Femur (tissue), 1 donor: ENCODE results near the gene DEPP1.

Source experiments
- DNase-seq: peaks from one replicate; pipeline ENCODE4 v3.0.0-alpha.2; 2017

The DEPP1 gene

DNA sequence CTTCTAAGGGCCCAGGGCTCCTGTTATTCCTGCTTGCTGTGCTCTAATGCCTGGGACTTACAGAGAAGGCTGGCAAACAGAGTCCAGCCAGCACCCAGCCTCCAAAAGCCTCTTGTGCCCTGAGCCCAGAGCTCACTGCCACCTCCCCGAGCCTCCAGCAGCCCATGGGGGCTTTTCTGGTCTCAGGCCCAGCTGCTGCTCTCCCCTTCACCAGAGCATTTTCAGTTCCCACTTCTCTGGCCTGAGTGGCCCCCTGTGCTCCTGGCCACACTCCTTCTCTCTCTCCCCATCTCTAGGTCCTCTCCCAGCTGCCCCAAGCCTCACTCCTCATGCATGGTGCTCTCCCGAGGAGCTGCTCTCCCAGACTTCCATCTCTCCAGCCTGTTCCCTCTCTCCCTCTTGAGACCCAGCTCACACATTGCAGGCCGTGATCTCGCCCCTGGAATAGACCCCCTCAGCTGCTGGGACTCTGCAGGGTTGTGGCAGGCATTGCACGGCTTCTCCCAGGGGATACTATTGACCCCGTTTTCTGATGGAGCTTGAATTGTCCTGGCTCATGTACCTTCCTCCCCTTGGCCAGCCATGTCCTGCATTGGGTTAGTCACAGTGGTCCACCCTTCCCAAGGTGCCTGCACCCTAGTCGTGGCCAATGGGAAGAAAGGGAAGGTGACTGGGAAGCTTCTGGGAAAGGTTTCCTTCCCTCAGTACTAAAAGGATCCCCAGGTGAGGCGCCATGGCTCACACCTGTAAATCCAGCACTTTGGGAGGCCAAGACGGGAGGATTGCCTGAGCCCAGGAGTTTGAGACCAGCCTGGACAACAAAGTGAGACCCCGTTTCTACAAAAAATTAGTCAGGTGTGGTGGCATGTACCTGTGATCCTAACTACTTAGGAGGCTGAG is 28.0 kb downstream of the DEPP1 start:
- DNase-seq, result no peak

DNA sequence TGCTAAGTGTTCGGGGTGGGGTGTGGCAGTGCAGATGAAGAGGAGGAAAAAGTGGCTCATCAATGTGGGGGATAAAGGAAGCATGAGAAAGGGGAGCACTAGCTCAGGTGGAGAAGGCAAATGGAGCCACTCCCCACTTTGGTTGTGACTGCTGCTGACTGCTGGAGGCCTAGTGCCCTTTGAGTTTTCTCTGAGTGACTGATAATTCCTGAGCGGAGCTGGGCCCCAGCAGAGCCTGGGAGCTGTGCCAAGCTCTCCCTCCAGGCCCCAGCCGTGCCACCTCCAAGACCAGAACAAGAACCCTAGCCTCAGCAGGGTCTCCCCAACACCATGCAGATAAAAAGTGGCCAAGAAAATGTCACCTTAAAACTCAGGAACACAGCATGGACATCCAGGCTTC is 28.7 kb downstream of the DEPP1 start:
- no peak for DNase-seq

DNA sequence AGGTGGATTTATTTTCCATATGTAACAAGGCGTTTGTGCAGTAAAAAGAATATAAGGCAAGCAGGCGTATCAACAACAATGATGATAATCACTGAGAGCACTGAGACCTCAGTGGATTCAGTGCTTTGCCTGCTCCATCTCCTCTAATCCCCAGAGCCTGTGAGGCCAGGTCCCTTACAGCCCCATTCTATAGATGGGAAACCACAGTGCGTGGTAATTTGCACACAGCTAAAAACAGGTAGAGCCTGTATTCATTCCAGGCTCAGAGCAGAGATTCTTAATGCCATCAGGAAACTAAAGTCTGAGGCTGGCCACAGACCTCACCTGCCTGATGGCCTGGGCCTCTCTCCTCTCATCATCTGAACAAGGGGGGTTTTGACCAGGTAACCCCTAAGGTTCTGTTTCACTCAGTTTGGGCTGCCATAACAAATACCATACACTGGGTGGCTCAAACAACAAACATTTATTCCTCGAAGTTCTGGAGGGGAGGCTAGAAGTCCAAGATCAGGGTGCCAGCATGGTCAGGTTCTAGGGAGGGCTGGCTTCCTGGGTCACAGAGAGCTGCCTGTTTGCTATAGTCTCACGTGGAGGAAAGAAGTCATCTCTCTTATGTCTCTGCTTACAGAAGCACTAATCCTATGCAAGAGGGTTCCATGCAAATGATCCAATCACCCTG is 29.3 kb downstream of the DEPP1 start:
- DNase-seq, result no peak

DNA sequence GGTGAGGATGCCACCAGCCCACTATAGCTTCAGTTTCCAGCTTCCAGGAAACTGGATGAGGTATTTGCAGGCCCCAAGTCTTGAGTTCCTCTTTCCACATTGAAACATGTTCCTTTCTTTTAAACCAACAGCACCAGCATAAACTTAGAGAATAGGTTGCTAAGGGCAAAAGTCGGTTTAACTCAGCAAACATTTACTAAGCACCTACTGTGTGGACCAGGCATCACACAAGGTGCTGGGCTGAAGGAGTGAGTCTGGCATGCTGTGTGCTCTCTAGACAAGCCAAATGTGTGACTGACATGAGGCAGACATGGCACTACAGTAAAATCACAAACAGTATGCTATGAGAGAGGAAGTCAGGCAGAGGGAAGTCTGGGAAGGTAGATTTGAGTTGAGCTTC is 30.0 kb downstream of the DEPP1 start:
- no peak for DNase-seq

DNA sequence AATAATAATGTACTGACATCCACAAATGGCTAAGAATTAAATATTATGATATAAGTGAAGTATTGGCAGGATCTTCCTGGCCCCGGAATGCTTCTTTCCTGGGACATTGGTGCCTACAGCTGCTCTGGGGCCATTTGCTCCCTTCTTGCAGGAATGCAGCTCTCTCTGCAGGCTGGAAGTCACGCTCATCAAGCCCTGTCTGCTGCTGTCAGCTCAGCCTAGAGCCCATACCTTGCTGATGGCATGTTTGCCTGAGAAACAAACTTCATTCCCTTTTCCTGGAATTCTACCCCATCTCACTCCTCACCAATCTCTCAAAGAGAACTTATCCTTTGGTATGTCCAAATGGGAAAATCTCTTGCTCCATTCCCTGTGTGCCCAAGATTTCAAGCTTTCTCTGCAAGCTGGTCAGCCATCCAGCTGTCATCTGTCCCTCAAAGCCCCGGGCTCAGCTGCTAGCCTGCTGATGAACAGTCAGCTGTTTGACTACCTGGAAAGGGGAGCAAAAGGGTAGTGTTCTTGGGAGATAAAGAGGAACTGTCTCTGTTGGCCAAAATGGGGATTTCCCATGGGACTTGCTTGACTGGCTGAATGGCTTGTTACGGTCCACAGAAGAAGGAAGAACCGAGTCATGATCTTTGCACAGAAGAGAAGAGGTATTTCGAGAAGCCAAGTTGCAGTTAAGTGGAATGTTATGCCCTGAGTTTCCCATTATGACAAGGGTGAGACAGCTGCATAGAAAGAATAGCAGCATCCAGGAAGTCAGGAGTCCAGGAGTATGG is 31.0 kb downstream of the DEPP1 start:
- peak; percentile 65 for DNase-seq

DNA sequence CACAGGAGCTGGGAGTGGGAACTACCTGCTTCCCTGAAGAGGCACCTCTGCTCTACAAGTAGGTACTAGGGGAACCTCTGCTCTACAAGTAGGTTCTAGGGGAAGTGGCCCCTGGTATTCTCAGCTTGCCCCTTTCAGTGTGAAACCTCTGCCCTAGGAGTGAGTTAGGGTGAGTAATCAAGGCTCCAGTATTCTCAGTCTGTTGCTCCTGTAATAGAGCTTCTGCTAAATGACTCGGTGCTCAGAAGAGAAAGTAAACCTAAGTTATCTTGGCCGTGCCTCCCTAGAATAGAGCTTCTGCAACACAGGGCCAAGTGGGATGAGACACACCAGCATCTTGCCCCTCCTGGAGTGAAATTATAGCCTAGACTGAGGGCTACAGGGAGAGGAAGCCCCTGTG is 32.4 kb downstream of the DEPP1 start:
- DNase-seq, result no peak

DNA sequence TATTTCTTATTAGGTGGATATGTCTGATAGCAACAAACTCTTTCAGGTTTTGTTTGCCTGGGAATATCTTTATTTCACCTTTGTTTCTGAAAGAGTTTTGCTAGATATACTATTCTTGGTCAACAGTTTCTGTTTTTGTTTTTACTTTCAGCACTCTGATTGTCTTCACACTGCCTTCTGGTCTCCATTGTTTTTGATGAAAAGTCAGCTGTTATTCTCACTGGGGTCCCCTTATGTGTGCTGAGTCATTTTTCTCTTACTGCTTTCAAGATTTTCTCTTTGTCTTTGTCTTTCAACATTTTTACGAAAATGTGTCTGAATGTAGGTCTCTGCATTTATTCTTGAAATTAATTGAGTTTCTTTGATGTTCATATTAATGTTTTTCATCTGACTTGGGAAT is 34.3 kb downstream of the DEPP1 start:
- DNase-seq, result no peak

DNA sequence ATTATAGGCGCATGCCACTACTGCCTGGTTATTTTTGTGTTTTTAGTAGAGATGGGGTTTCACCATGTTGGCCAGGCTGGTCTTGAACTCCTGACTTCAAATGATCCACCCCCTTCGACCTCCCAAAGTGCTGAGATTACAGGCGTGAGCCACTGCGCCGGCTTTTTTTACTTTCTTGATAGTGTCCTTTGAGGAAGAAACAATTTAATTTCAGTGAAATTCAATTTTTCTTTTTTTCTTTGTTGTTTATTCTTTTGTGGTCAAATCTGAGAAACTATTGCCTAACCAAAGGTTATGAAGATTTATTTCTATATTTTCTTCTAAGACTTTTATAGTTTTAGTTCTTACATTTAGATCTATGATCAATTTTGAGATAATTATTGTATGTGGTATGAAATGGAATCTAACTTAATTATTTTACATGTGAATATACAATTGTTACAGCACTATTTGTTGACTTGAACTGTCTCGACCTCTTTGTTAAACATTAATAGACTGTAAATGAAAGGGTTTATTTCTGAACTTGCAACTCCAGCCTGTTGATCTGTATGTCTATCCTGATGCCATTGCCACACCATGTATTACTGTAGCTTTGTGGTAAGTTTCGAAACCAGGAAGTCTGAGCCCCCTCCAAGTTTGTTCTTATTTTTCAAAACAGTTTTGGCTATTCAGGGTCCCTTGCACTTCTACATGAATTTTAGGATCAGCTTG is 38.8 kb downstream of the DEPP1 start:
- peak; percentile 1 for DNase-seq

DNA sequence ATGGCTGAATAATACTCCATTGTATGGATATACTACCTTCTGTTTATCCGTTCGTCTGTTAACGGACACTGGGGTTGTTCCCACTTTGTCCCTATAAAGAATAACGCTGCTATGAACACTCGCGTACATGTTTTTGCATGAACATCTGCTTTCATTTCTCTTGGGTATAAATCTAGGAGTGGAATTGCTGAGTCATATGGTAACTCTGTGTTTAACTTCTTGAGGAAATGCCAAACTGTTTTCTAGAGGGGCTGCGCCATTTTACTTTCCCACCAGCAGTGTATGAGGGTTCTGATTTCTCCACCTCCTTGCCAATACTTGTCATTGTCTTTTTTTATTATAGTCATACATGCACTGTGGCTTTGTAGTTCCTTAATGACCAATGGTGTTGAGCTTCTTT is 39.7 kb downstream of the DEPP1 start:
- DNase-seq, result no peak

DNA sequence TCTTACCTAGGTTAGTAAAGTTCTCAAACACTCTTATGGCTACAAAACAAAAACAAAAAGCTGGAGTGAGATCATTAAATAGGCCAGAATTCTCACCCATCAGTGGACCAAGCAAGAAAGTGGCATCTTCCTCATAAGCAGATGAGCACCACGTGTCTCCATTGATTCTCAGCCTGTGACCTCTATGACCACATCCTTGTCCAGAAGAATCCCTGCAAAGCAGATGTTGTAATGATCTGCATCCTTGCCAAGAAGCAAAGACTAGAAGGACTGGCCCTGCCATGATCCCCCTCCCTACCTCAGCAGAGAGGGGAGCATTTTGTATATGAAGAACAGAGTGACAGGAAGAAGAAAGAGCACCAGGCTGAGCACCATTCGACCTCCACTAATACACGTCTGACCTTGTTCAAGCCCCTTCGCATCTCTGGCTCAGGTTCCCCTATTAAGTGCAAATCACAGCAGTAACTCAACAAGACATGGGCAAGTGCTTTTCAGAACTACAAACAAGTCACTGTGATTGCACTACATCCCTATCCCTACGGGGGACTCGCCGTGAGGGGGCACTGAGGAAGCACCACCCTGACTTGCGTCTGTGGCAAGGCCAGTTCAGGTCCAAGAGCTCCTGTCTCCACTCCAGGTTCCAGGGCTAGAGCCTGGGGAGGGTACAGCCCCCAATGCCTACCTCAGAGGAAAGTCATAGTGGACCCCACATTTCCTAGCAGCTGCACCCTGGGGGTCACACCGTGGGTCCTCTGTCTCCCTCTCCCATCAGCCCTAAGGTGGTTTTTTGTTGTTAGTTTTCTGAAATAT is 41.2 kb downstream of the DEPP1 start:
- peak; percentile 9 for DNase-seq

DNA sequence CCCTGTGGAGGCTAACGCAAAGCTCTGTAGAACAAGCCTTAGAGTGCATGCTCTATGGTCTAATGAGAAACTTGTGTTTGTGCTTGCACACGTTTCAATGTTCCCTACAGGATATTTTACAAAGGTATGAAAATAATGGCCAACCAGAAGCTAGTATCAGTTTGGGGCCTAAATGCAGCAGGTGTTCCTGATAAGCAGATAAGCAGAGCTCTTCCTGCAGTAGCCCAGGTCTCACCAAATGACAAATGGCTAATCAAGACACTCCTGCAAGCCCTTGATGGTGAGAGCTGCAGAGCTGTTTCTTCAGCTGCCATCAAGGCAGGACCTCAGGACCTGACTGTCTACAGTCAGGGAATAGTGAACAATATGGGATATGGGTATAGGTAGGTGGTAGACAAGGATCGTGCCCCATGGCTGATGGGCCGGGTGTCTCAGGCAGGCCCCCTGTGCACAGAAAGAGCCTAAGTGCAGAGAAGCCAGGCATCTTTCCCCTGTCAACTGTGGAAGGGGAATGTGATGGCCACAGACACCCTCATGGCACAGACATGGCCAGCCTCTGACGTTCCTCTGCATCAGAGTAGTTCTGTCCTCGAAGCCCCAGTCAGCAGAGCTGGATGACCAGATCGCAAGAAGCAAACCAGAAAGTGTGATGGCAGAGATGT is 42.2 kb downstream of the DEPP1 start:
- peak; percentile 6 for DNase-seq

DNA sequence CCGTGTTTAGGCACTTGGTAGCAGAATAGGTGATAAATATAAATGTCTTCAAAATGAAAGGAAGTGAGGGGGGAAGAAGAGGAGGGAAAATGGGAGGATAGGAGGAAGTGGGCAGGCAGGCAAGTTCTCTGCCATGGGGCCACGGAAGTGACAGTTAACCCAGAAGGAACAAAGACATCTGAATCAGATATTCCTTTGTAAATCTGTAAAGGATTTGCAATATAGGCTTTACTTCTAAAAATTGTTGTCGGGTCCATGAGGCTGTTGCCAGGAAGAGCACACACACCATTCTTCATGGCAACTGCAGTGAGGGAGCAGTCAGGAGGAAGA is 42.7 kb downstream of the DEPP1 start:
- DNase-seq, result no peak

DNA sequence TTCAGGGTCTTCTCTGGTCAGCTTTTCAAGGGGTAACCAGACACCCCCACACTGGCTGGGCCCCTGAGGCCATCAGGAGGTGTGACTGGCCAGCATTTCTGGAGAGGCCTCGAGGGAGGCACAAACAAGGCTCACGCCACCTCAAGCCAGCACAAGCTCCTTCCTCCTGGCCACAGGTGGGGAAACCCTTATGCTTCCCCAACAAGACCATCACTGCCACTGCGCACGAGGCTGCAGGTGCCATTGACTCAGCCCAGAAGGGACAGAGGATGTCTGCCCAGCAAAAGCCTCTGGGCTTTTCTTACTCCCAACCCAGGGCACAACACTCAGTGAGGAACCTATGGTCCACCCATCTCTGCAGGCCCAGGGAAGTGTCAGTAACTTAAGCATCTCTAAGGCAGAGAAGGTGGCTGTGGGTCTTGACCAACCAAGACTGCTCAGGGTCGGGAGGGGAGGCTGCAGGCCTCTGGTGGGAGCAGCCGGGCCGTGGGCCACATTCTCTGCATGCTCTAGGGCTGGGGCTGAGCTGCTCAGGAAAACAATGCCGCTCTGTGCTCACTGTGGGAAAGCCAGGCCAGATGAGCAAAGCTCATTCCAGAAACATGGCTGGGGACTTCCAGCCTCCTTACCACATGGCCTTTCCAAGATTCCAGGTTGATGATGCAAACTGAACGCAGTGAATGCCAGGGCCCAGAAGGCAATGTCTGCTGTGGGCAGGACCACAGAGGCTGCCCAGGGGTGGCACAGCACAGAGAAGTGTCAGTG is 43.2 kb downstream of the DEPP1 start:
- DNase-seq, result peak; percentile 85

DNA sequence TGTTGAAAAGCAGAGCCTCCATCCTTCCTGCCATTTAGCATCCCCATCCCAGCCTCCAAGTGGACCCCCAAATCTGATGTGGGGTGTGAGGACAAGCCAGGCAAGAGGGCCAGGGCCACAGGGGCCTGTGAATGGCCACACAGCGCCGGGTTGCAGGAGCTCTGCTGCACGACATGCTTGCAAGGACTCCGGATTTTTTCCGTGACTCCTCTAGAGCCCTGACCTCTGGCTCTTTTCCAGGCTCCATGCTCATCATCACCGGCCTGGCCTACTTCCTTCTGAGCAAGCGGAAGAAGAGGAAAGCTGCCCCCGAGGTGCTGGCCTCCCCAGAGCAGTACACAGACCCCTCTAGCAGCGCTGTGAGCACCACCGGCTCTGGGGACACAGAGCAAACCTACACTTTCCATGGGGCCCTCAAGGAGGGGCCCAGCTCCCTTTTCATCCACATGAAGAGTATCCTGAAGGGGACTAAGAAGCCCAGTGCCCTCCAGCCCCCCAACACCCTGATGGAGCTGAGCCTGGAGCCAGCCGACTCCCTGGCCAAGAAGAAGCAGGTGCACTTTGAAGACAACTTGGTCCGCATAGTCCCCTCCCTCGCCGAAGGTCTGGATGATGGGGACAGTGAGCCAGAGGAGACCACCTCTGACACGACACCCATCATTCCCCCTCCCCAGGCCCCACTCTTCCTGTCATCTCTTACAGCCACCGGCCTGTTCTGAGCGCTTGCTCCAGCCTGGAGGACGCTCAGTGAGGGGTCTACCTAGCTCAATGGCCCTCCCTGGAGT is 44.0 kb downstream of the DEPP1 start:
- DNase-seq, result no peak

DNA sequence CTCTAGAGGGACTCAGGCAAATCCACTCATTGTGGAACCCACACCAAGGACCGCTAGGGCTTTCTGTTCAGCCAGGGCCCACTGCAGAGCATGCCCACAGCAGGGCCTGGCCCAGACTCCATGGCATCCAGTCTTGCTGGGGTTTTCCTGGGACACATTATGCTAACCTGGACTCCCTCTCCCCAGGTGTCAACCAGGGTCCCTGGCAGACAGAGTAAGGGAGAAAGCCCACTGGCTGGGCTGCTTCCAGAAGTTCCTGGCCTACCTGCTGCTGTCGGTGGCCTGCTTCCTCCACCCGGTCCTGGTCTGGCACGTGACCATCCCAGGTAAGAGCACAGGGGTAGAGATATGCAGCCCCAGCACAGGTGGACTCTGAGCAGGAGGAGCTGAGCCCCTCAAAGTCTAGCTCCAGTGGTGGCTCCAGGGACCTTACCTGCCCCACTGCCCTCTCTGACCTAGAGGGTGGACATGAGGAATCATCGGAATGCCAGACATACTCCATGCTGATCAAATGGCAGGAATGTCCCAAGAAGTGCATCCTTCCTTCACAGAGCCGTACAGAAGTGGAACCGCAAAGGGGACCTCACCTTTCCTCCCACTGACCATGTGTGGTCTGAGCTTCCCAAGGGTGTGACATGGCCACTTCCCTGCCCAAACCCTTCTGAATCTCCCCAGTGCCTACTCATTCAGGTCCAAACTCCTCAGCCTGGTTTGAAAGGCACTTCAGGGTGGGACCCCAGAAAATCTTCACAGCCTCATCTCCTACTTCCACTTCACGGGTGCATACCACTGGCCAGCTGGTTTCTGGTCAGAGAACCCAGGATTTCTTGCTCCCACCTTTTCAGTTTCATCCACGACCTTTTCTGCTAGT is 44.9 kb downstream of the DEPP1 start:
- no peak for DNase-seq

DNA sequence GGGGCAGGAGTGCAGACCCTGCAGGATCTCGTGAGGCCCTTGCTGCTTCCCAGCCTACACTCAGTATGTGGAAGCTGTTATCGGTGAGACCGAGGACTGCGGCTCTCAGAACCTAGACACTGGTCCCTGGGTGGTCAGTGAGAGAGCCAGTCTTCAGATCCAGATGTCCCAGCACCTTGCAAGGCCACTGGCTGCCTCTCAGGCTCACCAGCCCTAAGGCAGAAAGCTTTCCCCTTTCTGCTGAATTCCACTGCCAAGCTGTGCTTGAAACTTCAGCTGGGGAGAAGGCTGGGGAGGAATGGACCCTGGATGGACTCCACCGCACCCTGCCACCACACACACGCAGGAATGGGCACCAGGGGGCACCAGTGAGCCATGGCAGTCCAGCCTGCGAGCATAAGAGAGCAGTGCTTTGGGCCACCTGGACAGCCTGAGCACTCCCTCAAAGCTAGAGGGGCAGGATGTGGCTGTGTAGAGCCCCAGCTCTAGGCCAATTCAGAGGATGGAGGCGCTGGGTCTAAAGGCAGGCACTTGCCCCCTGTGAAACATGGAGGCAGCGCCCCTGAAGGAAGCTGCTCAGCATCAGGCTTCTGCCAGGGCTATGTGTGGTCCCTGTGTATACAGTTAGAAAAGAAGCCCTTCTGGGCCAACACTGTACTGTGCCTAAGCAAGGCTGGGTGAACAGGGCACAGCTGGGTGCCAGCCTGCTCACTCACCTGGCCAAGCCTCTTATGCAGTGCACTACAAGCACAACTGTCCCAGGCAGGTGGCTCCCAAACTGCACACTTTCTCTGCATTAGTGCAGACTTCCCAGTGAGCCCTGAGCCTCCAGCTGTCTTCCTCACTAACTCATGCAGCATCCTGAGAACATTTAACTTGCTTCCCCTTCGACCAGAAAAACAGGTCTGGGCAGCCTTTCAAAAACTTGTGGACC is 45.8 kb downstream of the DEPP1 start:
- DNase-seq, result peak; percentile 90

DNA sequence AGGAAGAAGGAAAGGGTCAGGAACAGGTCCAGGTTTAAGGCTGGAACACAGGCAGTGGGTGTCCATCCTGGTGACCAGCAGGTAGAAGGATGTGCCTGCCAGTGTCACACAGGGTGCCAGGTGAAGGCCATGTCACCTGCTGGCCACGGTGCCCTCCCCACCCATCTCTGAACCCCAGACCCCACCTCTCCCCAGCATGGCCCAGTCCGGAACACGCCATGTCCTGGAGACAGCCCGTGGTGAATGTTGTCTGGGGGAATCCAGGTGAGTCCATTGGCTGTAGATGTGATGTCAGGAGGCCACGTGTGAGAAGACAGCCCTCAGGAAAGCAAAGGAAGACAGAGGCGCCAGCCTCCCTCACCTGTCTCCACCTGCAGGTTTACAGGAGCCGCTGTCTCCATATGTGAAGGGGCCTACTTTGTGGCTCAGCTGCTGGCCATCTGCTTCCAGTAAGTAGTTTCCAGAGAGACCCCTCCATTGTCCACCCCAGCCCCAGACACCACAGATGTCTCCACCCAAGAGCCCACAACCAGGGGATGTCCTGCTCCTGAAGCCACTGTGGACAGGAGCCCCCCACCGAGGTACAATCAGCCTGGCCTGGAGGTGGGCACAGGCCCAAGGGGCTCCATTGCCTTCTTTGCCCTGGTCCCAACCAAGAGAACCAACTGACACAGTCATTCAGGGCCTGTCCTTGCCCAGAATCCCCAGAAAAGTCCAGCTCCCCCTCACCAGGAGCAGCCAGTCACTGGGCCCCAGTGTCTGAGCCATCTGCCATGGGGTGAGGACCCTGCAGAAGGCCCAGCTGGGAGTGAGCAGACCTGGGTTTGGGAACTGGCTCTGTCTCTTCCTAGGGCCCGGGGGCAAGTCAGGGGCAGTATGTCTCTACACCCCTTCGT is 46.7 kb downstream of the DEPP1 start:
- DNase-seq, result no peak
